Activated CD4-positive, alpha-beta T cell treated with anti-CD3 and anti-CD28 coated beads, Interleukin-2, amount 50 U/mL, for 1 hour (primary cell): ENCODE data around the gene WWTR1.

Experiments
- DNase-seq: peaks from one replicate; pipeline ENCODE4 v3.0.0-alpha.2; 2020

Gene WWTR1

DNA sequence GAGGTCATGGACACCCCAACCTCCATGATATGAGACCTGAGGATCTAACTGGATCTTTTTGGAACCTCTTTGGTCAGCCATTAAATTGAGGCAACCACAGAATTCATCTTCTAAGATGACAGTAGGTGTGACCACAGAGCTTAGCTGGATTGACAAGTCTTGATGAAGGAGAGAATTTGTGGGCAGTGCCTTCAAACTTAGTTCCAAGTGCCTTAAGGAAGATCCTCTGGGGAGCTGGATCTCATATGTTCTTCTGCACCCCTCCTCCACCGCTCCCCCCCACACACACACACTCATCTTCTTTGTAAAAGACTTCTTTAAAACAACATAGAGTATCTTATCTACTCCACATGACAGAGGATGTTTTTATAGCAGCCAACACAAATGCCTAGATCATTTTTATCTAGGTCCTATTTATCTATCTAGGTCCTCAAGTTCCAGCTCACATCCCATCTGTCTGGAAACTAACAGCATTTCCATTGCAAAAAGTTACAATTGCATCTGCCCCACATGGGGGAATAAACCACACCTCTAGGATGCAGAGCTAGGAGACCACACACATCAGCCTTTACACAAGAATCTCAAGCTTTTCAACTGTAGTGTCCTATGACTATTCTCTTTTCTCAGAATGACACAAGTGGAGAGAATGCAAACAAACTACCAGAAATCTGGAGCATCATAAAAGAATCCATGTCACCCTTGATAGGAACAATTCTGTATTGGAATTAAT is 37.4 kb downstream of the WWTR1 start:
- no peak for DNase-seq

DNA sequence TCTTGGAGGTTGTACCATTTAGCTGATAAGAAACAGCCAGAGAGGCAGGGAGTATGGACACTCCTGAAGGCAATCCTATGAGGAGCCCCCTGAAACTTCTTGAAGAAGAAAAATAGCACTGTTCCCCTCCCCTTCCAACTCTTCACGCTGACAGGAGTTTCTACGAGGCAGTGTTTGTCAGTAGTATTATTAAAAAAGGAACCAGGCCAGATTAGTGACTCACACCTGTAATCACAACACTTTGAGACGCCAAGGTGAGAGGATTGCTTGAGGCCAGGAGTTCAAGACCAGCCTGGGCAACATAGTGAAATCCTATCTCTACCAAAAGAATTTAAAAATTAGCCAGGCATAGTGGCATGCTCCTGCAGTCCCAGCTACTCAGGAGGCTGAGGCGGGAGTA is 38.7 kb downstream of the WWTR1 start:
- no peak for DNase-seq

GRCh38 chr3:149618151-149619123 is 39.4 kb downstream of the WWTR1 start:
- no peak for DNase-seq

GRCh38 chr3:149615731-149616221 is 42.0 kb downstream of the WWTR1 start:
- no peak for DNase-seq

DNA sequence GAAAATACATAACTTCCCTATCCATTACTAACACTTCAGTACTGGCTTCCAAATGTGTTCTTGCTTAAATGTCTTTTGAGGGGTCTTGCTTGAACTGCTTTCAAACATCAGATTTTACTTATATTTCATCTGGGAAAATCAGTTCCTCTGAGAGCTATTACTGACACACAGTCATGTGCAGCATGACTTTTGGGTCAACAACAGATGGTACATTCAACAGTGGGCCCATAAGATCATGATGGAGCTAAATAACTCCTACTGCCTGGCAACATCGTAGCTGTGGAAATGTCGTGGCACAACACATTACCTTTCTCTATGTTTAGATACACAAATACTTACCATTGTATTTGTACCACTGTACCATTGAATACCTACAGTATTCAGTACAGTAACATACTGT is 43.8 kb downstream of the WWTR1 start:
- DNase-seq: no peak

DNA sequence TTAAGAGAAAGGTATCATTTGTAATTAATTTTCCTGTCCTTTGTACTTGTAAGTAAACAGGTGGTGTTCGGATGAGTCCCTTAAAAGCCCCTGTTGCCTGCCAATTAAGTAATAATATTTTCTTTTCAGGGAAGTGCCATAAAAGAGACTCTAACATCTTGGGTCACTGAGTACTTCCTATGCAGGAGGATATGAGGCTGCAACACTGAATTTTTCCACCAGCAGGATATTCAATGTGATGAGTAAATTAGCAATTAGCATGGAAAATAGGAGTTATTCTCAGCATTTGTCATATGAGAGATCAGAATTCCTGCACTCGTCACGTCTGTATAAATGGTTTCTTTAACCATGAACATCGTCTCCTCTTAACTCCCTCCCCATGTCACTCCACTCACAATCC is 45.4 kb downstream of the WWTR1 start:
- DNase-seq: no peak

GRCh38 chr3:149611149-149611548 is 46.7 kb downstream of the WWTR1 start:
- DNase-seq: no peak

- DNase-seq: no peak
Observed at GRCh38 chr3:149610351-149611105, 47.3 kb downstream of the WWTR1 start.

DNA sequence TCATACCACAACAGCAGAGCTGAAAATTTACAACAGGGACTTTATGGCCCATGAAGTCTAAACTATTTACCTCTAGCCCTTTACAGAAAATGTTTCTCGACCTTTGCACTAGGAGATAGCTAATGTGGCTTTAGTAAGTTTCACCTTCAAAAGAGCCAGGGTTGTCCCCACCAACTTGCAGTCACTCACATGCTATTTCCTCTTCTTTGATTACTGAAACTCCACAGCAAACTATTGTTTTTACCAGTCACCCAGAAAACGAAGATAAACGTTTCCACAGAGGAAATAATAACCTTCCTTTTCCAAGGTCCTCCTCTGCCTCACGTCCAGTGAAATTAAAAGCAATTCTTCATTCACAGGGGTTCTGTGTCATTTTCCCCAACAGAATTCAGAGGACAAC is 48.2 kb downstream of the WWTR1 start:
- no peak for DNase-seq

- DNase-seq: no peak
Observed at GRCh38 chr3:149608987-149609386, 48.8 kb downstream of the WWTR1 start.

GRCh38 chr3:149605902-149606301 is 51.9 kb downstream of the WWTR1 start:
- DNase-seq: no peak

- DNase-seq: no peak
Observed at GRCh38 chr3:149604125-149604875, 53.5 kb downstream of the WWTR1 start.

DNA sequence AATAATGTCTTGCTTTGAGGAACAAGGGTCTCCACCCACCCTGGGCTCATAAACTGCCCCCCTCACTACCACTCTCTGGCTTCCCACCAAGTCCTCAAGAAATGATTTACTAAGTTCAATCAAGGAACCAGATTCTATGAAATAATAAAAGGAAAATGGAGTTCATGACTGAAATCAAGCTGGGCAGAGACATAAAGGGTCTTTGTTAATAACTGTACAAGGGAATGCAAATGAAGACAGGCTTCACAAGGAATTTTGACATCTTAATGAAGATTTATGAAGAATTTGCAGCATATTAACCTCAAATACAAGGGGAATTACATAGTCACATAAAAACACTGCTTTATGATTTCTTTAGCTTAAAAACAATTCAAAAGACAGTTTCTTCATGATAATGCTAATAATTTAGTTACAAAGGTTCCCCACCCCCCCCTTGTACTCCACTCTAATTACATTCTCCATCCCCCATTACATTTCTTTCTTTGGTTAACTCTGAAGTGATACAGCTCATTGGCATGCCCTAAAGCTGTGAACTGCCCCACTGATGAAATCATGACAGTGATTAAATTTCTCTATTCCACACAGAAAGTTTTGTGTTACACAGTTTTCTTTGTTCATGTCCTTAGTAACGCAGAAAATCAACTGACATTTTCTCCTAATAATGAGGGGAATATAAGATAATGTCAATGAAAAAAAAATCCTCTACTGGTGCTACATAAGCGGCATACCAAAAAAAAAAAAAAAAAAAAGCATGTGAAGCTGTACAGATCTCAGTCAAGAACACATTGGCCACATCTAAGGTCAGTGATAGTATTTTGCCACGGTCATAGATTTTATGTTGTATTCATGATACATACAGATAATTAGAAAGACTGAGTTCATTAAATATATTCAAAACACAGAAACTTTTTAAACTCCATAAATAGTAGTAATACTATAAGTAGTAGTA is 54.4 kb downstream of the WWTR1 start:
- DNase-seq: no peak

GRCh38 chr3:149600634-149601033 is 57.2 kb downstream of the WWTR1 start:
- DNase-seq: no peak

GRCh38 chr3:149599236-149599635 is 58.6 kb downstream of the WWTR1 start:
- DNase-seq: no peak

DNA sequence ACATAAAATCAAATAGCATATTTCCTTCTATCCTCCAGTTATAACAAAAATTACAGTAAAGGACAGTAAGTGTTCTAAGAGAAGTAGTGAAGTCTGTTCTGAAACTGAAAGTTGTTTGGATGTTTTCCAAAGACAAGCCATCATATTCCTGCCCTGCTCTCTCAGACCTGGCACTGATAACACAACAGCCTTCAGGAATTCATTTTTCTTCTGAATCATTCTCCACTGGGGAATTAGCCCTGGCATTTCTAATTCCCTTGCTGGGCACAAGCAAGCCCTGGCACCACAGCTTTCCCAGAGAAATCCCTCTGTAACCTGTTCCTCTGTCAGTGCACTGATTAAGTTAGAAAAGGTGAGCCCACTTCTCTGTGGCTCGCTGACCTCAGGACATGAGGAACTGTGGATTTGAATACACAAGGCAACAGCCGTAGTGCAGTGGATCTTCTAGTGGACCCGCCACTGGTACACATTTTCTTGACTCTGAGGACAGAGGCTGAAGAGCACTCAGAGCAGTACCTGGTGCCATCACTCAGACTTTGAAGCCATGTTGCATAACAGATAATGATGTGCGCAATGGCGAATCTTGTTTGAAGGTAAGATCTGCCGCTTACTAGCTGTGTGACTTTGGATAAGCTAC is 61.6 kb downstream of the WWTR1 start:
- no peak for DNase-seq

DNA sequence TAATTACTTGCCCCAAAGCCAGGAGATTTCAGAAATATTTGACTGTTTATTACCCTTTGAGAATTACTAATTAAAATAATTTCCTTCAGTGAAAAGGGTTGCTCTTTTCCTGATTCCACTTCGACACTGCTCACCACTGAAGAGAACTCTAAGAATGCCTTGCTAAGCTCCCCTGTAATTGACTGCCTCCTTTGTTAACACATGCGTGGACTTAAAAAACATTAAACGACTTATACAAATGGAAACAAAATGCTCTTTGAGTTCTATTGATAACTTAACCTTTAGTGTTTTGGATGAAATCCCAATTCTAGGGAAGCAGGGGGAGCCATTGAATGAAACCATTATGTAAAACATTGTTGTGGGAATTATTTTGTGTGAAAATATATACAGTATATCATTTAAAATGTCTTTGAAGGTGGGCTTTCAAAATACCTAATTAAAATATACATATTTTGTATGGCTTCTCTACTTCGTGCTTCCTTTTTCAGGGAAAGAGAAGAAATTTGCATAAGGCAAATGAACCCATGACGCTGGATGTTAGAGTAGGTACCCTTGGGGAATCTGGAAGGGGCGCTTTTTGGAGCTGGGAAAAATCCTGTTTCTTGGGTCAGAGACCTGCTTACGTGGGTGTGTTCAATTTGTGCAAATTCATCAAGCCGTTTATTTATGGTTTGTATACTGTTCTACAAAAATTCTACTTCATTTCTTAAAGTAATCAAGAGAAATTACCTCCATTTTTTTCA is 64.2 kb downstream of the WWTR1 start:
- no peak for DNase-seq

DNA sequence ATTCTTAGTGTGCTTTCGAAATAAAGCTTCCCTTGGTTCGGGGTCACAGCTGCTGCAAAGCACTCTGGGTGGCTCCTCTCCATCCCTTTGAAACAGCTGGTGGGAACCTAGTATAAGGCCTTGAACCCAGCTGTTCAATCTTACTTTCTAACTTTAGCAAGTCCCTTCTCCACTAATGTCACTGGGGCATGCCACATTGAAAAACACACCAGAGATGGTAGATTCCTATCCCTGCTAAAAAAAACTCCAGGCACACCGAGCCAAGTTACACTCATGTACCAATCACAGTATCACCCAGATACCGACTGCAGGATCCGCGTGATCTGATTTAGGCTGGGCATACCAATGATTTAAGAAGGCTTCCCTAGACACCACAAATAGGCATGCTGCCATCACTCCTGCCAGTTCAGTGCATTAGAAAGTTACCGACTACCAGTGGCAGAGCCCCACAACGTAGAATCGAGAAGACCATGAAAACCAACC is 65.0 kb downstream of the WWTR1 start:
- no peak for DNase-seq

GRCh38 chr3:149590691-149591441 is 67.0 kb downstream of the WWTR1 start:
- no peak for DNase-seq
